Measurements from ENCODE around the gene ANKRD10.

DNA sequence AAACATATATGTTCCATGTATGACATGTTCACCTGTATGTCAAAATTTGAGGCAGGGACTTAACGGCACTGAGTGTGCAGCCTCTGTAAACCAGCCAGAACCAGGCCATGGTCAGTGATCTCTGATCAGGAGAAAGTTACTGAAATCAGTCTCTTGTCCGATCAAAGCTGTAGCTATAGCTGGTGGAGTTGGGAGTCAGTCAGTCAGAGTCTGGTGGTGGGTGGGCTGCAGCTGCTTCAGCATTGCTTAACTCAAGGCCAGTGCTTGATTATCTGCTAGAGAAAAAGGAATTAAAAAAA lies 78.3 kb downstream of the ANKRD10 start:
- TF ChIP-seq JUNB (IDR thresholded peaks at IDR 0.05; ENCODE audit: unreplicated experiment) (no peak), EZH2 (IDR thresholded peaks at IDR 0.05; ENCODE audit: low read depth, unreplicated experiment) (no peak), NANOG (IDR thresholded peaks at IDR 0.05; ENCODE audit: borderline replicate concordance) (no peak), EZH2phosphoT487 (IDR thresholded peaks at IDR 0.05; ENCODE audit: unreplicated experiment) (no peak)
- TF ChIP-seq, protein P1, sequence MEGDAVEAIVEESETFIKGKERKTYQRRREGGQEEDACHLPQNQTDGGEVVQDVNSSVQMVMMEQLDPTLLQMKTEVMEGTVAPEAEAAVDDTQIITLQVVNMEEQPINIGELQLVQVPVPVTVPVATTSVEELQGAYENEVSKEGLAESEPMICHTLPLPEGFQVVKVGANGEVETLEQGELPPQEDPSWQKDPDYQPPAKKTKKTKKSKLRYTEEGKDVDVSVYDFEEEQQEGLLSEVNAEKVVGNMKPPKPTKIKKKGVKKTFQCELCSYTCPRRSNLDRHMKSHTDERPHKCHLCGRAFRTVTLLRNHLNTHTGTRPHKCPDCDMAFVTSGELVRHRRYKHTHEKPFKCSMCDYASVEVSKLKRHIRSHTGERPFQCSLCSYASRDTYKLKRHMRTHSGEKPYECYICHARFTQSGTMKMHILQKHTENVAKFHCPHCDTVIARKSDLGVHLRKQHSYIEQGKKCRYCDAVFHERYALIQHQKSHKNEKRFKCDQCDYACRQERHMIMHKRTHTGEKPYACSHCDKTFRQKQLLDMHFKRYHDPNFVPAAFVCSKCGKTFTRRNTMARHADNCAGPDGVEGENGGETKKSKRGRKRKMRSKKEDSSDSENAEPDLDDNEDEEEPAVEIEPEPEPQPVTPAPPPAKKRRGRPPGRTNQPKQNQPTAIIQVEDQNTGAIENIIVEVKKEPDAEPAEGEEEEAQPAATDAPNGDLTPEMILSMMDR (conservative IDR thresholded peaks at IDR 0.05; ENCODE audit: low read depth in 2 of 2): no peak
